ENCODE measurements around the gene WDR48.

DNA sequence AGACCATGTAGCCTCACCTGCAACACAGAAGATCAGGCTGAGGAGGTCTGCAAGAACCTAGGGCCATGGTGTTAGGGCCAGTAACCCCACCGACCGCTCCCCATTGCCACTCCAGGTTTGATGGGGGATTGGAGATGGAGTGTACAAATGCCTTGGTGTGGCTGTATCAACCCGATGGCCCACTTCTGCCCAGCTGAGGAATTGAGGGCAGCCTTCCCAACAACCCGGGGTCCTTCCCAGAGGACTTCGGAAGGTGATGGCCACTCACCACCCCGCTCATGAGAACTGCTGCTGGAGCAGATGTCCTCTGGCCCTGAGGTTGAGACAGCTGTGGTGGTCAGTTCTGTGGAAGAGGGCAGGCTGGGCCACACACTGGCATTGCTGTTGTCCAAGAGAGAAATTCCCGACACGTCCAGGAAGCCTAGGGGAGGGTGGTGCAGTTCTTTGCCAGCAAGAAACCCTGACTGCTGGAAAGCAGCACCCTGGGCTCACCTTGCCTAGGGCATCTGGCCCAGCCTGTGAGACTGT, 46.7 kb downstream of the WDR48 start:
- no peak for TF ChIP-seq POLR2AphosphoS5 (IDR thresholded peaks at IDR 0.05)
- TF ChIP-seq, protein P1, sequence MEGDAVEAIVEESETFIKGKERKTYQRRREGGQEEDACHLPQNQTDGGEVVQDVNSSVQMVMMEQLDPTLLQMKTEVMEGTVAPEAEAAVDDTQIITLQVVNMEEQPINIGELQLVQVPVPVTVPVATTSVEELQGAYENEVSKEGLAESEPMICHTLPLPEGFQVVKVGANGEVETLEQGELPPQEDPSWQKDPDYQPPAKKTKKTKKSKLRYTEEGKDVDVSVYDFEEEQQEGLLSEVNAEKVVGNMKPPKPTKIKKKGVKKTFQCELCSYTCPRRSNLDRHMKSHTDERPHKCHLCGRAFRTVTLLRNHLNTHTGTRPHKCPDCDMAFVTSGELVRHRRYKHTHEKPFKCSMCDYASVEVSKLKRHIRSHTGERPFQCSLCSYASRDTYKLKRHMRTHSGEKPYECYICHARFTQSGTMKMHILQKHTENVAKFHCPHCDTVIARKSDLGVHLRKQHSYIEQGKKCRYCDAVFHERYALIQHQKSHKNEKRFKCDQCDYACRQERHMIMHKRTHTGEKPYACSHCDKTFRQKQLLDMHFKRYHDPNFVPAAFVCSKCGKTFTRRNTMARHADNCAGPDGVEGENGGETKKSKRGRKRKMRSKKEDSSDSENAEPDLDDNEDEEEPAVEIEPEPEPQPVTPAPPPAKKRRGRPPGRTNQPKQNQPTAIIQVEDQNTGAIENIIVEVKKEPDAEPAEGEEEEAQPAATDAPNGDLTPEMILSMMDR (IDR thresholded peaks at IDR 0.05), result no peak
- no peak for TF ChIP-seq POLR2A (IDR thresholded peaks at IDR 0.05)
- no peak for TF ChIP-seq EP300 (IDR thresholded peaks at IDR 0.05)

All from suprapubic skin (tissue), 4 donors.